ENCODE results near the gene CCDC6. TPM values are rescaled to one million over a fixed set of nuclear protein-coding genes. Genes with fewer than 3 reads are reported as not detected.

Gene CCDC6
- total RNA-seq, 1 donor from 2014 or later = 50.6 TPM

DNA sequence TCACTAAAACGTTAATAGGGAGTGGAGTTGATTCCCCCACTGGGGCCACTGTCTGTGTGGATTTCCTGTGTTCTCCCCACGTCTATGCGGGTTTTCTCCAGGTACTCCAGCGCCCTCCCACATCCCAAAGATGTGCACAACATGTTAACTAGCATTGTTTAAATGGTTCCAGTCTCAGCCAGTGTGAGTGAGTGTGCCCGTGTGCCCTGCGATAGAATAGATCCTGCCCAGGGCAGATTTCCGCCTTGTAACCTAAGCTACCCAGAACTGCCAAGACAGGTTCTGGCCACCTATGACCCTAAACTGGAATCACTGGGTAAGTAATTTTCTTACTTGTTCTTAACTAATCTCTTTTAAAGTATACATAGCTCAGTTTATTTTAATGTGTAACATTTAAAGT is 58.5 kb downstream of the CCDC6 start:
- TF ChIP-seq, protein P1, sequence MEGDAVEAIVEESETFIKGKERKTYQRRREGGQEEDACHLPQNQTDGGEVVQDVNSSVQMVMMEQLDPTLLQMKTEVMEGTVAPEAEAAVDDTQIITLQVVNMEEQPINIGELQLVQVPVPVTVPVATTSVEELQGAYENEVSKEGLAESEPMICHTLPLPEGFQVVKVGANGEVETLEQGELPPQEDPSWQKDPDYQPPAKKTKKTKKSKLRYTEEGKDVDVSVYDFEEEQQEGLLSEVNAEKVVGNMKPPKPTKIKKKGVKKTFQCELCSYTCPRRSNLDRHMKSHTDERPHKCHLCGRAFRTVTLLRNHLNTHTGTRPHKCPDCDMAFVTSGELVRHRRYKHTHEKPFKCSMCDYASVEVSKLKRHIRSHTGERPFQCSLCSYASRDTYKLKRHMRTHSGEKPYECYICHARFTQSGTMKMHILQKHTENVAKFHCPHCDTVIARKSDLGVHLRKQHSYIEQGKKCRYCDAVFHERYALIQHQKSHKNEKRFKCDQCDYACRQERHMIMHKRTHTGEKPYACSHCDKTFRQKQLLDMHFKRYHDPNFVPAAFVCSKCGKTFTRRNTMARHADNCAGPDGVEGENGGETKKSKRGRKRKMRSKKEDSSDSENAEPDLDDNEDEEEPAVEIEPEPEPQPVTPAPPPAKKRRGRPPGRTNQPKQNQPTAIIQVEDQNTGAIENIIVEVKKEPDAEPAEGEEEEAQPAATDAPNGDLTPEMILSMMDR (IDR thresholded peaks at IDR 0.05) = no peak
- ATAC-seq = no peak
- no peak for DNase-seq
- no peak overlapping the region for H3K4me3 ChIP-seq
- no peaks in the 10 kb centered on the region for H3K27me3 ChIP-seq (ENCODE audit: low read depth)
- peaks cover 60% of the 10 kb centered on the region for H3K36me3 ChIP-seq
- no peaks in the 10 kb centered on the region for H3K9me3 ChIP-seq
- no peak overlapping the region for H3K27ac ChIP-seq
- intact Hi-C loops (cut with DNase I) = no loop called here
- peaks cover 8% of the 10 kb centered on the region for H3K4me1 ChIP-seq

DNA sequence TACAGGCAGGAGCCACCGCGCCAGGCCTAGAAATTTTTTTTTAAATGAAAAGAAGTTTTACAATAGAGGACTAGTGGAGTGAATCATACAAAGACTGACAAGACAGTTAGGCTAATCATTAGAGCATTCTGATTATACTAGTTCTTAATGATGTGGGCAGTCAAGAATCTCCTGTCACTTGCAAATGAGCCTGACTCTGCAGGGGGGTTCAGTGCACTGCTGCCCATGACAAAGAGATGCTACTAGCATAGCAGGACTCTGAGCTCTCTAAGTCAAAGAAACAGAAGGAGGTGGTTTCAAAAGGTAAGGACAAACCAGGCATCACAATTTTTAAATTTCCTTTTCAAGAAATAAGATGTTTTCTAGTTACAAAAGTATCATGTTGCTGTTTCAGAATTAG is 59.0 kb downstream of the CCDC6 start:
- DNase-seq = no peak
- intact Hi-C loops (cut with DNase I) = no loop called here
- H3K9me3 ChIP-seq = no peaks in the 10 kb centered on the region
- H3K4me1 ChIP-seq = peaks cover 5% of the 10 kb centered on the region
- TF ChIP-seq, protein P1 (IDR thresholded peaks at IDR 0.05) = no peak
- no peaks in the 10 kb centered on the region for H3K27me3 ChIP-seq (ENCODE audit: low read depth)
- H3K36me3 ChIP-seq = peaks cover 65% of the 10 kb centered on the region
- ATAC-seq = no peak
- no peak overlapping the region for H3K27ac ChIP-seq
- no peak overlapping the region for H3K4me3 ChIP-seq

DNA sequence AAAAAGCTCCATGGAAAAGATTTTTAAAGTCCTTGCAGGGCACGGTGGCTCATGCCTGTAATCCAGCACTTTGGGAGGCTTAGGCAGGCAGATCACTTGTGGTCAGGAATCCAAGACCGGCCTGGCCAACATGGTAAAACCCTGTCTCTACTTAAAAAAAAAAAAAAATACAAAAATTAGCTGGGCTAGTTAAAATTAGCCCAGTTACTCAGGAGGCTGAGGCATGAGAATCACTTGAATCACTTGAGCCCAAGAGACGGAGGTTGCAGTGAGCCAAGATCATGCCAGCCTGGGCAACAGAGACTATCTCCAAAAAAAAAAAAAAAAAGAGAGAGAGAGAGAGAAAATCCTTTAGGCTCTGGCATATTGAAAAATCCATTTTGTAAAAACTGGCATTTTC is 61.9 kb downstream of the CCDC6 start:
- ATAC-seq (no peak), DNase-seq (no peak)
- H3K36me3 ChIP-seq = peaks cover 46% of the 10 kb centered on the region
- TF ChIP-seq, protein P1 (IDR thresholded peaks at IDR 0.05) = no peak
- H3K4me1 ChIP-seq = no peaks in the 10 kb centered on the region
- H3K9me3 ChIP-seq = no peaks in the 10 kb centered on the region
- intact Hi-C loops (cut with DNase I) = no loop called here
- H3K27me3 ChIP-seq (ENCODE audit: low read depth) = no peaks in the 10 kb centered on the region
- no peak overlapping the region for H3K27ac ChIP-seq
- no peak overlapping the region for H3K4me3 ChIP-seq

DNA sequence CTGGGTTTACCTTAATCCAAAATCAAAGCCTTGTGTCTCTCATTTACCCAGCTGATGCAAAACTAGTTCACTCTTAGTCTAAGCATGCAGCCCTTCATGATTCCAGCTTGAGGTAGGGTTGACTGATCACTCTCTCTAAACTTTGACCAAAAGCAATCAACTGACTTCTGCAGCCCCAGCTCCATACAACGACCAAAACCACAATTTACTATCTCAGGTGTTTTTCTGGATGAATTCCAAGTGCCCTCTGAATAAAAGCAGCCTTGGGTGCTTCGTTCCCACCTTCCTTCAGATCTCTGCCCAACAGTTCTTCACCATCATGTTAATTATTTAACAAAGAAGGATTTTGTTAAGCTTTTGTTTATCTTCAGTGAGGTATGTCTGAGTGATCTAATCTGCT is 62.6 kb downstream of the CCDC6 start:
- Histone ChIP-seq H3K36me3 (peaks cover 42% of the 10 kb centered on the region), H3K4me3 (no peak overlapping the region), H3K9me3 (no peaks in the 10 kb centered on the region), H3K27me3 (ENCODE audit: low read depth) (no peaks in the 10 kb centered on the region), H3K27ac (no peak overlapping the region), H3K4me1 (no peaks in the 10 kb centered on the region)
- intact Hi-C loops (cut with DNase I) = no loop called here
- DNase-seq (no peak), ATAC-seq (no peak)
- TF ChIP-seq, protein P1 (IDR thresholded peaks at IDR 0.05) = no peak

DNA sequence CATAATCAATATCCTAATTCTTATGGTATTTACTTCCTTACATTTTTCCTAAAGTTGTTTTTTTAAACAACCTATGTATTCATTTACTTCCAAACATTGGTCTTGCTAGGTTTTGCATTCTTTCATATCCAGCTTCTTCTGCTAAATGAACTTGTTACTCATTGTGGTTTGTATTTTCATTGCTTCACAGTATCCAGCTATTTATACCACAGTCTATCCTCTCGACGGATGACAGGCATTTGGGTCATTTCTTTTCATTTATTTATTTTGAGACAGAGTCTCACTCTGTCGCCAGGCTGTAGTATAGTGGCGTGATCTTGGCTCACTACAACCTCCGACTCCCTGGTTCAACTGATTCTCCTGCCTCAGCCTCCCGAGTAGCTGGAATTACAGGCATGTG is 66.8 kb downstream of the CCDC6 start:
- H3K9me3 ChIP-seq = no peaks in the 10 kb centered on the region
- ATAC-seq (no peak), DNase-seq (no peak)
- no peaks in the 10 kb centered on the region for H3K4me1 ChIP-seq
- TF ChIP-seq, protein P1 (IDR thresholded peaks at IDR 0.05) = no peak
- peaks cover 10% of the 10 kb centered on the region for H3K36me3 ChIP-seq
- intact Hi-C loops (cut with DNase I) = no loop called here
- H3K27ac ChIP-seq = no peak overlapping the region
- no peaks in the 10 kb centered on the region for H3K27me3 ChIP-seq (ENCODE audit: low read depth)
- H3K4me3 ChIP-seq = no peak overlapping the region
